ENCODE results near the gene USP12.
"Not testable (repeated sequence)": the region's sequence is repeated elsewhere in the genome, so short reads cannot be mapped to it uniquely, and the experiment has no call there.

USP12 gene

GRCh38 chr13:27147530-27148170, 24.0 kb downstream of the USP12 start:
- no peak for DNase-seq

DNA sequence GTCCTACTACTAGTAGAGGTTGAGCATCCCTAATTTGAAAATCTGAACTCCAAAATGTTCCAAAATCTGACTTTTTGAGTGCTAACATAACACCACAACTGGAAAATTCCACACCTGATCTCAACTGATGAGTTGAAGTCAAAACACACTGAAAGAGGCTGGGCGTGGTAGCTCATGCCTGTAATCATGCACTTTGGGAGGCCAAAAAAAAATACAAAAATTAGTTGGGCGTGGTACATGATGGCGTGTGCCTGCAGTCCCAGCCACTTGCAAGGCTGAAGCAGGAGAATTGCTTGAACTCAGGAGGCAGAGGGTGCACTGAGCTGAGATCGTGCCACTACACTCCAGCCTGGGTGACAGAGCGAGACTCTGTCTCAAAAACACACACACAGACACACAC, 29.9 kb downstream of the USP12 start:
- no peak for DNase-seq

- DNase-seq: not testable (repeated sequence)
Observed at GRCh38 chr13:27141159-27141558, 30.5 kb downstream of the USP12 start.

- no peak for DNase-seq
Observed at GRCh38 chr13:27140060-27140459, 31.6 kb downstream of the USP12 start.

DNA sequence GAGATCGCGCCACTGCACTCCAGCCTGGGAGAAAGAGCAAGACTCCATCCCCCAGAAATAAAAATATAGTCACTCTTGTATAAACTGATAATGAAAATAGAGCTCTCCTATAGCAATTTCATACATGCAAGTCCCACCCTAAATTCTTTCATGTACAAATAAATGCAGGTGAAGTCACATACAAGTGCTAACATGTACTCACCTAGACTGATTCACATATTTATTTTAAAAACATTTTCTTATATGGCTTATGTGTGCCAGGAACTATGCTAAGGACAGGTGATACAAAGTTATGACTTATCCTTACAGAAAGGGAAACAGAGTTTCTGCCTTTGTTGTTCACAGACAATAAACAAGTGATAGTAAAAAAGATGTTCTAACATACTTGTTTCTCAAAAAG, 32.0 kb downstream of the USP12 start:
- no peak for DNase-seq

- DNase-seq: no peak
Observed at GRCh38 chr13:27138457-27139093, 33.0 kb downstream of the USP12 start.

DNA sequence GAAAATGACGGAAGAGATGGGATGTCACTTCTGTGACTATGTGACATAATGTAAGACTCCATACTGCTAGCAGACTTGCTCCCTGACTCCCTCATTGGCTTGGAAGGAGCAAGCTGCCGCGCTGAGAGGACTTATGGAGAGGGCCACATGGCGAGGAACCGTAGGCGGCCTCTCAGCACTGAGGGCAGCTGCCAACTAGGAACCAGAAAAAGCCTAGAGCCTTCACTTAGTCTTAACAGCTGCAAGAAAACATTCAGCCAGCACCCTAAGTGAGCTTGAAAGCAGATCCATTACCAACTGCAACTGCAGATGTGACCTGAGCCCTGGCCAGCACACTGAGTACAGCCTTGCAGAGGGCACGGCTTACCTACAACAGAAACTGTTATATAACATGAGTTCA, 33.9 kb downstream of the USP12 start:
- DNase-seq: no peak

DNA sequence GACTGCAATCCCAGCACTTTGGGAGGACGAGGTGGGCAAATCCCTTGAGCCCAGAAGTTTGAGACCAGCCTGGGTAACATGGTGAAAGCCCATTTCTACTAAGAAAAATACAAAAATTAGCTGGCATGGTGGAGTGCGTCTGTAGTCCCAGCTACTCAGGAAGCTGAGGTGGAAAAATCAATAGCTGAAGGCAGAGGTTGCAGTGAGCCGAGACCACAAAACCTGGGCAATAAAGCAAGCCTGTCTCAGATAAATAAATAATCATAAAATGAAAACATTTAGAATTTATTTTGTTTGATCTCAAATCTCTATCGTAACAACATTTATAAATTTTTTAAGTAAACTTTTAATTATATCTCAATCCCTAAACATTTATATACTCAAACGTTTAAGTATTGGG, 36.6 kb downstream of the USP12 start:
- DNase-seq: no peak

DNA sequence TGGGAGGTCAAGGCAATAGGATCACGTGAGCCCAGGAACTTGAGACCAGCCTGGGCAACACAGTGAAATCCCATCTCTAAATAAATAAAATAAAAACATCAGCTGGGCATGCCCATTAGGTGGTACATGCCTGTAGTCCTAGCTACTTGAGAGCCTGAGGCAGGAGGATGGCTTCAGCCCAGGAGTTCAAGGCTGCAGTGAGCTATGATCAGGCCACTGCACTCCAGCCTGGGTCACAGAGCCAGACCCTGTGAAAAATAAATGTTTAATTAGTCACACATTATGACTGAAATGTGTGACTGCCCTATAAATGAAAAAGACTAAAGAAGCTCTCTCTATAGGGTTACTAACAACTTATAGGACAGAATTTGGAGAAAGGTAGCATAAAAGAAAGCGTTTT, 37.7 kb downstream of the USP12 start:
- no peak for DNase-seq

GRCh38 chr13:27132538-27132937, 39.1 kb downstream of the USP12 start:
- no peak for DNase-seq

DNA sequence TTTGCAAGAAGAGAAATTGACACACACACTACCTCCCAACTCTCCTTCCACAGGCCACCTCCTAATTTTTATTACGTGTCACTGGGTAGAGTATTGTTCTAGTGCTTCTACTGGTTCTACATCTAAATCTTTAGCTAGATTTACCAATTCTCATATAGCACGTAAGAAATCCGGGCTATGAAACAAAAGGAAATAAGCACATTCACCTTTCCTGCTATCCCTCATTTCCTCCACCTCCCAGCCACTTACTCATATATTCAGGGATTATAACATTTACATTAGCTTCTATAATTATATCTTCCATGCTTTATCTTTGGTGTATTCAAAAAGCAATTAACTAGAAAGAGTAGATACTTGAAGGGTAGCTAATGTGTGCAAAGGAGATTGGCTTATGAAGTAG, 39.7 kb downstream of the USP12 start:
- no peak for DNase-seq

DNA sequence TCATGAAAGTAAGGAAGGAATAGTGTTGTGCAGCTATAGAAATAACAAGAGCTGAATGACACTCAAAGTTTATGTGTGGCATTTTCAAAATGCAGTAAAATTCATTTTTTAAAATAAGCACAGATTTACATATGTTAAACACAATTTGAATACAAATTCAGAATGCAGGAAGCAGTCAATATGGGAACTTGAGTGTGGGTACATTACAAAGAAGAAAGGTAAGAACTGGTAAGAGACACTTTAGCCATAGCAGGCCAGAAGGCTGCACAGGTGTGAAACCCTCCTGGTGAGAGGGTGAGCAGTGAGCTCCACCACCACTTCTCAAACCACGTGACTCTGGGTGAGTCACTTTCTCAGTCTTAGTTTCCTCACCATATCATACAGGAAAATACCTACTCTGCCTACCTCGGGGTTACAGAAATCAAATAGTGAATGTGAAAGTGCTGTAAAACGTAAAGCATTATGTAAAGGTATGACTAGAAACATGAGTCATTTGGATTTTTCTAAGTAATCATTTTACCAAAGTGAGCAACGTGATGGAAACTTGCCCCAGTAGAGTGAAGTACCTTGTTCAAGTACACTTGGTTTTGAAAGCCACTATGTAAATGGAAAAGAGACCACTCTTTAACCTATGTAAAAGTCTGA, 40.5 kb downstream of the USP12 start:
- DNase-seq: no peak

- no peak for DNase-seq
Observed at GRCh38 chr13:27130223-27130978, 41.2 kb downstream of the USP12 start.

- no peak for DNase-seq
Observed at GRCh38 chr13:27128825-27129627, 42.6 kb downstream of the USP12 start.

GRCh38 chr13:27126859-27127258, 44.8 kb downstream of the USP12 start:
- no peak for DNase-seq

GRCh38 chr13:27125357-27126282, 46.0 kb downstream of the USP12 start:
- DNase-seq: no peak

GRCh38 chr13:27124571-27124970, 47.0 kb downstream of the USP12 start:
- no peak for DNase-seq

GRCh38 chr13:27123445-27123844, 48.2 kb downstream of the USP12 start:
- not testable (repeated sequence) for DNase-seq

DNA sequence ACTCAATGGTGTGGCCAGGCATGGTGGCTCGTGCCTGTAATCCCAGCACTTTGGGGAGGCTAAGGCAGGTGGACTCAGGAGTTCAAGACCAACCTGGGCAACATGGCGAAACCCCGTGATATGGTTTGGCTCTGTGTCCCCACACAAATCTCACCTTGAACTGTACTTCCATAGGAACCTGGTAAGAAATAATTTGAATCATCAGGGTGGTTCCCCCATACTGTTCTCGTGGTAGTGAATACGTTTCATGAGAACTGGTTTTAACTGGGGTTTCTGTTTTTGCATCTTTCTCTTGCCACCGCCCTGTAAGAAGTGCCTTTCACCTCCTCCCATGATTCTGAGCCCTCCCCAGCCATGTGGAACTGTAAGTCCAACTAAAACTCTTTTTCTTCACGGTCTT, 49.6 kb downstream of the USP12 start:
- DNase-seq: no peak

- no peak for DNase-seq
Observed at GRCh38 chr13:27120811-27121210, 50.8 kb downstream of the USP12 start.

DNA sequence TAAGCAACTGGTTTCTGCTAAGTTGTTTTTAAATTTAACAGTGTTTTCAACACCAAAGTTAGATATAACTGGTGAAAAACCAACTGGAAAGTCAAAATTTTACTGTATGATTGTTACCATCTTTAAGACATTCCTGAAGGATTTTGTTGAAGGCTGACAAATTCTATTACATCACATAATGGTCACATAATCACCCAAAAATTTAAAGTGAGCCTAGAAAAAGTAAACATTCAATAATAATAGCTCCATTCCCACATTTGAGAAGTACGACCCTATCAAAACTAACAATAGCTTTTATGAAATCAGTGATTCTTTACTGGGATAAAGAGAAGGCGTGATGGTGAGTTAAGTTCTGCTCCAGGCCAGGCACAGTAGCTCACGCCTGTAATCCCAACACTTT, 51.6 kb downstream of the USP12 start:
- no peak for DNase-seq

Data from bone marrow (tissue), 2 donors.